ENCODE results near the gene ASIP.

GRCh38 chr20:34311118-34312023 is 70.1 kb downstream of the ASIP start:
- no peak for TF ChIP-seq CTCF (IDR thresholded peaks at IDR 0.05)
- no peak for TF ChIP-seq POLR2AphosphoS5 (IDR thresholded peaks at IDR 0.05; ENCODE audit: insufficient read depth in 1 of 2, low read depth in 1 of 2)
